ENCODE results near the gene UBXN11.
"Not testable (repeated sequence)": the region's sequence is repeated elsewhere in the genome, so short reads cannot be mapped to it uniquely, and the experiment has no call there.

Gene UBXN11

DNA sequence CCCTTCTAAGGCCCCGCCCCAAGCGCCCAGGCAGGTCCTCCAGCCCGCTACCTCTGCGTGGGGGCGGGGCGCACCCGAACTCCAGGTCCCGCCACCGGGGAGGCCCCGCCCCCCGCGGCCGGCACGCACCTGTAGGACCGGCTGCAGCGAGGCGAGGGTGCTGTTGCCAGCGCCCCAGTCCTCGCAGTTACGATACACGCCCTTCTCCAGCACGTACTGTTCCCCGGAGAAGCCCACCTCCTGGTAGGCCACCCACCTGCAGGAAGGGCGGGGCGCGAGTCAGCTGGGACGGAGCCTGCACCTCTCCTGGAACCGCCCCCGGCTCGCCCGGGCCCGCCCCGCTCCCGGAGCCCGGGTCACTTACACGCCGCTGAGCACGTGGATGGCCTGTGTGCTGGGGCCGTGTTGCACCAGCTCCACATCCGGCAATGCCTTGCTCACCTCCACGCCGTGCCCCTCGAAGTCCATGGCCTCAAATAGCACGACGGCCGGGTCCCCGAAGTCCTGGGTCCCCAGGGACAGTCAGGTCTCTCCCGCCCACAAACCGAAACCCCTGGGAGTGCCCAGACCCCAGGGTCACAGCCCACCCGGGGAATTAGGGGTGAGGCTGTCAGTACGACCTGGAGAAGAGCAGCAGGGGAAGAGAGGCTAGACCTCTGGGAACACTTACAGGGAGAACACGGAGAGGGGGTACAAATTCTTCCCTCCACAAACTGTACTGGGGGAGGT, 30.2 kb upstream of the UBXN11 start:
- DNase-seq = peak; percentile 81

- no peak for DNase-seq
Measured at GRCh38 chr1:26335774-26336476, 29.5 kb upstream of the UBXN11 start.

DNA sequence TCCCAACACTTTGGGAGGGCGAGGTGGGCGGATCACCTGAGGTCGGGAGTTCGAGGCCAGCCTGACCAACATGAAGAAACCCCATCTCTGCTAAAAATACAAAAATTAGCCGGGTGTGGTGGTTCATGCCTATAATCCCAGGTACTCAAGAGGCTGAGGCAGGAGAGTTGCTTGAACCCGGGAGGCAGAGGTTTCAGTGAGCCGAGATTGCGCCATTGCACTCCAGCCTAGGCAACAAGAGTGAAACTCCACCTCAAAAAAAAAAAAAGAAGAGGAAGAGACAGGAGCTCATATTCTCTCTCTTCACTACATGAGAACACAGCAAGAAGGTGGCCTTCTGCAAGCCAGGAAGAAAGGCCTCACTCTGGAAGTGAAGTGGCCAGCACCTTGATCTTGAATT, 26.9 kb upstream of the UBXN11 start:
- DNase-seq = not testable (repeated sequence)

- DNase-seq = no peak
Measured at GRCh38 chr1:26330276-26330675, 23.8 kb upstream of the UBXN11 start.

GRCh38 chr1:26329380-26329779, 22.9 kb upstream of the UBXN11 start:
- not testable (repeated sequence) for DNase-seq

DNA sequence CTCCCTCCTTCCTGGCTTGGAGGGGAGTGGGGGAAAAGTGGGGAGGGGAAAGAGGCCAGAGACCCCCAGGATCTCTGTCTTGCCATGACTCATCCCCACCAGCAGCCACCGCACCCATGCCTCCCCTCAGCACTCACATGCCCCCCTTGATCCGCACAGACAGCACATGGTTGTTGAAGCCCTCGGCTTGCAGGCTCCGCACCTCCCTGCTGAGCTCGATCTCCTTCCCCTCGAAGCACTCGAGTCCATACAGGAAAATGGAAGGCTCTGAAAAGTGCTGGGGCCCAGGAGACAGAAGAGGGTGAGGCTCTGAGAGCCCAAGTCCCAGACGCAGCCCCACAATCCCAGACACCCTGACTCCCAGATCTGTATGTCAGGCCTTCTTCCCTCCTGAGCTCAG, 22.2 kb upstream of the UBXN11 start:
- no peak for DNase-seq

DNA sequence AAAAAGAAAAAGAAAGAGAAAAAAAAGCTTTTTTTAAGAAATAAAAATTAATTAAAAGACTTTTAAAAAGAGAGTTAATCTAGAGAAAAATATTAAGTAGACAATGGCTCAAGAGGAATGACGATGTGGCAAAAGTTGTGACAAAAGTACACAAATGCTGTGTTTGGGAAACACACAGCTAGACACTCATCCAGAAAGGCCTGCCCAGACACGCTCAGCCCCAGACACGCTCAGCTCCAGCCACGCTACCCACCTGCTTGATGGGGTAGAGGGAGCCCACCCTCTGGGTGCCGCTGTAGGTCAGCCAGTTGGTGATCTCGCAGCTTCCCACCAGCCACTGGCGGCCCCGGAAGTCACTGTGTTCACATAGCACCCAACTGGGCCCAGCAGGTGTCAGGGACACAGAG, 21.5 kb upstream of the UBXN11 start:
- no peak for DNase-seq

DNA sequence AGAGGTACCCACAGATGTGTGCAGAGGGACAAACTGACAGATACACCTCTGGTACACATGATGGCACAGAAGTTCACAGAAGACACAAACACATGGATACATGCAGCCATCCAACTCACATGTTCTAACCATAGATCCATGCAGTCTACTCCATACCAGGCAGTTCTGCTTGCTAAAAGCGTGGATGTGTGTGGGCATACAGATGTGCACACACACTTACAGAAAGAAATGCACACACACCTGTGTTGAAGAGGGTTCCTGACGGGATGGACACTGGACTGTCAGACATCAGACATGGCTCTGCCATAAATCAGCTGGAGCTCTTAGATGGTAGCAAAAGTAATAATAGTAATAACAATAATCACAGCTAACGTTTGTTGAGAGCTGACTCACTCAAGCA, 18.1 kb upstream of the UBXN11 start:
- DNase-seq = no peak

DNA sequence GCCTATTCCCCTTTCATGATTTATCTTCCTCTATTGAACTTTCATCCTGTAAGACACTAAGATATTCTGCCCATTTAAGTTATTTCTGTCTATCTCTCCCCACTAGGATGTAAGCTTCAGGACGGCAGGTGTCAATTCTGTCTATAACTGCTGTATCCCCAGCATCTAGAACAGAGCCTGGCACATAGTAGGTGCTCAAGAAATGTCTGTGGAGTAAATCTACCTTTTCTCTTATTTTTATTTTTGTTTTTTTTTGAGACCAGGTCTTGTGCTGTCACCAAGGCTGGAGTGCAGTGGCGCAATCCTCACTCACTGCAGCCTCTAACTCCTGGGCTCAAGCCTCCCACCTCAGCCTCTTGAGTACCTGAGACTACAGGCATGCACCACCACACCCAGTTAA, 16.9 kb upstream of the UBXN11 start:
- no peak for DNase-seq

DNA sequence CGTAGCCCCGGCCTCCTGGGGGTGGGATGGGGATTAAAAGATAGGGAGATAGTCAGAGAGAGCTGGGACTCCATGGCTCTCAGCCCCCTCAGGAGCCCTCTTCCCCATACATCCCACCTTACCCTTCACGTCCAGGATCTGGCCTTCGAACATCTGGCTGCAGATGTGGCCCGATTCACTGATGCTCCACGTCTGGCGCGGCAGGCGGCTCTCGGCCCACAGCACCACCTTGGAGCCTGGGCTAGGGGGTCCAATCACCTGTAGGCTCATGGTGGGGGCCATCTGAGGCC, 15.6 kb upstream of the UBXN11 start:
- DNase-seq = no peak

DNA sequence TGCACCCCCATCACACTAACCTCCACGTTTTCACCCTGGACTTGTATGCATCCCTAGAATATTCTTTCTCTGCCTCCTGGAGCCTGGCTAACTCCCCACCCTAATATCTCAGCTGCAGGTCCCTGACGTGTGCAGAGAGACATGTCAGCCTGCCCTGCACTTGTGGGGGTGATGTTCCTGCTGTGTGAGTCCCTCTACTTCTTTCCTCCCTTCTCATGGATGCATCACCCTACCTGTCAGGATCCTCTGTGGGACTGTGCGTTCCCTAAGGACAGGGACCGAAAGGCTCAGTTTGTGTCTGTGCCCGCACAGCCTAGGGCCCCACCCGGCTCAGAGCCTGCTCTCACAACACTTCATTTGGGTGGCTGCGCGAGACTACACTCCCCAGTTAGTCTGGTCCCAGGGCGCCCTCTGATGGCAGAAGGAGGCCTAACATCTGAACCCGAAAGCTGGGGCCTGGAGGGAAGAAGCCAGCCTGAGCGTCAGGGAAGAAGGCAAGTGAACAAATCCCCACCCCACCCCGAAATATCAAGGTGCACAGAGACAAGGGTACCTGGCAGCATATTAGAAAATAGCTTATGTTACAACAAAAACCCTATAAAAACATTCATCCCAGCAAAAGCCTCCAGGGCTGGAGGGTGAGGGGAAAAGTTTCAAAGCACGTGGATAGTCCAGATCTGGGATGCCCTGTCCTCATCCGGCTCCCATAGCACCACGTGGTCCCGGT, 15.0 kb upstream of the UBXN11 start:
- peak; percentile 97 for DNase-seq

GRCh38 chr1:26320896-26321295, 14.5 kb upstream of the UBXN11 start:
- DNase-seq = no peak

DNA sequence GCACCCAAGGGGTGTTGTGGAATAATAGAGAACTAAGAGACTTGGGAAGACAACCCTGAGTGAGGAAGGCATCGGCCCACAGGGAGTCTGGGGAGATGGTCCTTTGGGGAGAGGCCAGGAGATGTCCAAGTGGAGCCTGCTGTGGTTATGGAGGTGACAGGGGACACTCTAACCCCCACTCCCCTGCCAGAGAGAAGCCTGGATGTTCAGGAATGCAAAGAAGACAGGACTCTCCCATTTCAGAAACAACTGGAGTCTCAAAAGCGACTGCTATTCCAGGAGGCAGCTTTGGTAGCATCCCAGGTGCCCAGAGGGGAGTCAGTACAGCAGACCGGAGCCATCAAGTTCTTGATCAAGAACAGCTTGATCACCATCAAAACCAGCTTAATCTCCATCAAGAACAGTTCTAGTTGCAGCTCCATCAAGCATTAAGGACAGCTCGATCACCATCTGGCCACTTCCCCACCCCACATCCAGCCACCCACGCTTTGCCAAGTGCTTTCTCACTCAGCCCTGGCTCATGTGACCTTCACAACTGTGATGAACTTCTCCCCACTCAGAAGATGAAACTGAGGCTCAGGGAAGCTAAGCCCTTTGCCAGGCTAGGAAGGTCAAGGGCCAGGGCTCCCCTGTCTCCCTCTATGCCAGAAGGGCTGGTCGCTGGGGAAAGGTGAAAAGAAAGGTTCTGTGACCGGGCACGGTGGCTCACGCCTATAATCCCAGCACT, 12.1 kb upstream of the UBXN11 start:
- DNase-seq = peak; percentile 58

- DNase-seq = peak; percentile 79
Measured at GRCh38 chr1:26317612-26318337, 11.3 kb upstream of the UBXN11 start, which contains the start of gene CD52. CD52 (plus strand) TSS chr1:26317958; CDS start chr1:26318018, 60 bp downstream.

DNA sequence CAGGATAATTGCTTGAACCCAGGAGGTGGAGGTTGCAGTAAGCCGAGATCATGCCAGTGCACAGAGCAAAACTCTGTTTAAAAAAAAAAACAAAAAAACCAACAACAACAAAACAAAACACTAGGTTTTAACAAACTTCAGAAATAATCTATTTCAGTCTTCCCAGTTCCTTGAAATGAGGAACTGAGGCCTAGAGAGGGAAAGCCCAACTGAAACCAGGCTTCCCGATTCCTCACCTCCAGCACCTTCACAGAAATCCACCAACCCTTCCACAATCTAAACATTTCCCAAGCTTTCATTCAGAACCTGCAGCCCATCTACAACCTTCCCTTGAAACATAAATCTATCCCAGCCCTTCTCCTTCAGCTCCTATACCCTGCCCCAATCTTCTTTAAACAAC, 10.7 kb upstream of the UBXN11 start:
- no peak for DNase-seq

DNA sequence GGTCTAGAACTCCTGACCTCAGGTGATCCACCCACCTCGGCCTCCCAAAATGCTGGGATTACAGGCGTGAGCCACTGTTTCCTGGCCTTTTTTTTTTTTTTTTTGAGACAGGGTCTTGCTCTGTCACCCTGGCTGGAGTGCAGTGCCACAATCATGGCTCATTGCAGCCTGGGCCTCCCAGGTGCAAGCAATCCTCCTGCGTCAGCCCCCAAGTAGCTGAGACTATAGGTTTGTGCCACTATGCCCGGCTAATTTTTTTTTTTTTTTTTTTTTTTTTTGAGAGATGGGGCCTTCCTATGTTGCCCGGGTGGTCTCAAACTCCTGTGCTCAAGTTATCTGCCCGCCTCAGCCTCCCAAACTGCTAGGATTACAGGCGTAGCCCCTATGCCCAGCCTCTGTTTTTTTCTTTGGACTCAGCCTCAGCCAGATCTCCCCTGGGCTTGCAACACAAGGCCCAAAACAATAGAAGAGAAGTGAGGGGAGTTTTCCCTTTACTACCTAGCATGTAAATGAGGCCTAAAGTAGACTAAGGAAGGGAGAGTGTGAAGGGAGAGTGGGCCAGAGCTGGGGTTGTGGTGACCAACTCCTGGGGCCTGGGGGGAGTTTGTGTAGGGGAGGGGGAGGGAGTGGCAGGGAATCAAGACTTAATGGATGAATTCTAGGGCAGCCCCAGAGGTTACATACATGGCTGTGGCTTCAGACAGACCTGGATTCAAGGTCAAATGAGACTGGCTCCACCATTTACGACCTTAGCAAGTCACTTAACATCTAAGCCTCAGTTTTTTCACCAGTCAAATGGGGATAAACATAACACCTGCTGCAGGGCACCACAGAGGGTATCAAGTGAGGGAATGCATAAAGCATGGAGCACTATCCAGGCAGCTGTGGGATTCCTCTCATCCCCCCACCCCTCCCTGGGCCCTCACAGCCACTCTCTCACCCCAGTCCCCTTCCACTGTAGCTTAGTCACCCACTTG, 9.7 kb upstream of the UBXN11 start:
- DNase-seq = no peak

GRCh38 chr1:26314501-26314900, 8.1 kb upstream of the UBXN11 start:
- no peak for DNase-seq

- peak; percentile 28 for DNase-seq
Measured at GRCh38 chr1:26307966-26308899, 1.8 kb upstream of the UBXN11 start.

- DNase-seq = no peak
Measured at GRCh38 chr1:26307363-26307781, 936 bp upstream of the UBXN11 start.

DNA sequence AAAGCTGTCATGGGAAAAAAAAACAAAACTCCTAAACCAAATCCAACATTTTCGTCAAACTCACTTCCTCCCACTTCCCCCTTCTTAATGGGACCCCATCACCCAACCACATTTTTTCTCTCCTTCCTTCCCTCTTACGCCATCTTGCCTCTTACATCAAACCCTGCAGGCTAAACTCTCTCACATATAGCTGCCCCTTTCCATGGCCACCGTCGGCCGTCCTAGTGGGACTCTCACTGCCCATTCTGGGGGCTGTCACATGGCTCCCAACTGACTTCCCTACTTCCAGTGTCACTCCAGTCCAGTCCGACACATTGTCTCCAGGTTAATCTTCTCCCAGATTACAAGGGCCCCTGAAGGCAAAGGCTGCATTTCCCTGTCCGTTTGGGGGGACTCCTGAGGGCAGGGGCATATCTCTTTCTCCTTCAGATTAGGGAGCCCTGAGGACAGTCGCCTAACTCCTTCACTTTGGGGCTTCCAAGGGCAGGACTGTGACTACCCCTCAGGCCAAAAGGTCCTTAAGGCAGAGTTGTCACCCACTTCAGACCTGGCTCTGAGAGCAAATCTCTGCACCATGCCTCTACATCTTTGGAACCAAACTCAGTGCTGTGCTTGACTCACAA, 658 bp downstream of the UBXN11 start:
- DNase-seq = no peak
